B cell (primary cell): ENCODE results near the gene WARS2. TPM values are rescaled to one million over a fixed set of nuclear protein-coding genes. Genes with fewer than 3 reads are reported as not detected.

Experiments used
- ATAC-seq: fragments of 200-7000 bp; cut with Tn5 transposase; one replicate; pipeline ENCODE4 v1.10.0; 2021; ENCODE audit warnings: low read depth, mild to moderate bottlenecking, moderate number of reproducible peaks, moderate library complexity
- CTCF ChIA-PET: fragments of 350-600 bp; sonication (Branson Sonifier 250); formaldehyde crosslinking; loops from one replicate; lab custom pipeline; 2021; ENCODE audit warnings: antibody characterized with exemption, inconsistent platforms; lab: Charles Lee
- POLR2A ChIA-PET: fragments of 350-600 bp; sonication (Branson Sonifier 250); formaldehyde crosslinking; loops from one replicate; lab custom pipeline; 2021; ENCODE audit warnings: antibody characterized with exemption; lab: Charles Lee
- DNase-seq: peaks from one replicate; pipeline ENCODE4 v3.0.0; 2013
- H2AFZ ChIP-seq: 2 replicates; pipeline ENCODE4 v1.6.1; 2012; ENCODE audit warnings: mild to moderate bottlenecking, low read depth, low read length; ENCODE audit not compliant: insufficient read depth, poor library complexity, severe bottlenecking
- H3K27ac ChIP-seq, 2 donors: 1 replicate in 1 of 2; 2 replicates in 1 of 2; pipeline ENCODE4 v1.5.1; 2012 to 2013; ENCODE audit warnings: low read length in 2 of 2, mild to moderate bottlenecking in 2 of 2, moderate library complexity in 1 of 2
- H3K27me3 ChIP-seq, 4 experiments: fragments of 200-600 bp in 1 of 4; sonication (generic) in 1 of 4; replicated peaks in 1 of 4; 1 replicate in 2 of 4; 2 replicates in 2 of 4; pipeline versions ENCODE4 v1.6.1 to v1.7.0; 2013 to 2016; ENCODE audit warnings: low read length in 3 of 4, mild to moderate bottlenecking in 2 of 4, mixed read lengths in 1 of 4, moderate library complexity in 1 of 4; ENCODE audit not compliant: insufficient read depth in 4 of 4, control insufficient read depth in 3 of 4; ENCODE audit errors: control extremely low read depth in 1 of 4
- H3K36me3 ChIP-seq, 2 experiments: replicated peaks in 1 of 2; 1 replicate in 1 of 2; 2 replicates in 1 of 2; pipeline versions ENCODE4 v1.6.1 to v1.7.1; 2013; ENCODE audit warnings: low read length in 1 of 2; ENCODE audit not compliant: insufficient read depth in 2 of 2, control insufficient read depth in 1 of 2; ENCODE audit errors: control extremely low read depth in 1 of 2, extremely low read depth in 1 of 2
- H3K4me1 ChIP-seq, 2 donors: fragments of 200-600 bp in 1 of 2; sonication (generic) in 1 of 2; 1 replicate in 1 of 2; 2 replicates in 1 of 2; pipeline versions ENCODE4 v1.5.1 to v1.6.1; 2013 to 2017; ENCODE audit warnings: low read length in 2 of 2; ENCODE audit not compliant: control insufficient read depth in 2 of 2, insufficient read depth in 2 of 2
- H3K4me2 ChIP-seq: replicated peaks from 2 replicates; pipeline ENCODE3; 2012; ENCODE audit warnings: mild to moderate bottlenecking, low read depth, low read length; ENCODE audit not compliant: poor library complexity, severe bottlenecking
- H3K4me3 ChIP-seq, 5 experiments: fragments of 200-600 bp in 1 of 5; sonication (generic) in 1 of 5; 1 replicate in 3 of 5; 2 replicates in 2 of 5; pipeline versions ENCODE4 v1.5.1 to v1.7.0; 2011 to 2016; ENCODE audit warnings: low read length in 4 of 5, mild to moderate bottlenecking in 4 of 5, low read depth in 2 of 5, control low read depth in 1 of 5, moderate library complexity in 1 of 5; ENCODE audit not compliant: insufficient read depth in 1 of 5; ENCODE audit errors: control extremely low read depth in 1 of 5, extremely low read depth in 1 of 5
- H3K79me2 ChIP-seq: fragments of 200-600 bp; sonication (generic); one replicate; pipeline ENCODE4 v1.6.0; 2016; ENCODE audit warnings: low read length; ENCODE audit not compliant: control insufficient read depth, insufficient read depth
- H3K9ac ChIP-seq: fragments of 200-600 bp; sonication (generic); 2 replicates; pipeline ENCODE4 v1.6.1; 2017; ENCODE audit warnings: mild to moderate bottlenecking, low read length, moderate library complexity
- H3K9me3 ChIP-seq, 3 donors: one replicate each; pipeline versions ENCODE4 v1.6.1 to v1.7.1; 2013; ENCODE audit warnings: low read length in 2 of 3; ENCODE audit not compliant: control insufficient read depth in 2 of 3, insufficient read depth in 1 of 3; ENCODE audit errors: control extremely low read depth in 1 of 3
- H4K20me1 ChIP-seq: 2 replicates; pipeline ENCODE4 v1.6.0; 2012; ENCODE audit warnings: mild to moderate bottlenecking, low read length; ENCODE audit not compliant: insufficient read depth, control insufficient read depth, poor library complexity, severe bottlenecking
- H3K27ac Mint-ChIP-seq: one replicate; pipeline ENCODE4 v1.8.0; 2021; ENCODE audit warnings: mixed read lengths
- H3K27me3 Mint-ChIP-seq: one replicate; pipeline ENCODE4 v1.8.0; 2021; ENCODE audit warnings: mixed read lengths
- H3K4me1 Mint-ChIP-seq: one replicate; pipeline ENCODE4 v1.8.0; 2021; ENCODE audit warnings: mixed read lengths
- H3K4me3 Mint-ChIP-seq: one replicate; pipeline ENCODE4 v1.8.0; 2021; ENCODE audit warnings: mixed read lengths
- H3K9me3 Mint-ChIP-seq: one replicate; pipeline ENCODE4 v1.8.0; 2022; ENCODE audit warnings: mixed read lengths; ENCODE audit not compliant: insufficient read depth
- EZH2 ChIP-seq: IDR thresholded peaks from 2 replicates; pipeline ENCODE4 v1.6.1; 2012; ENCODE audit warnings: borderline replicate concordance, low read depth, mild to moderate bottlenecking, moderate library complexity, low read length; ENCODE audit not compliant: insufficient read depth, poor library complexity, severe bottlenecking
- WGBS: methylation state at CpG from one replicate; pipeline ENCODE4 v1.1.5; 2013; ENCODE audit warnings: missing lambda C conversion rate; ENCODE audit not compliant: insufficient coverage; 5-methylcytosine and 5-hydroxymethylcytosine counted together
- intact Hi-C: fragments of 100-400 bp; cut with micrococcal nuclease; formaldehyde crosslinking; loops from one replicate; pipeline ENCODE4 v1.10.0; 2022
- polyA plus RNA-seq: library from polyadenylated mRNA; depleted of rRNA; stranded (reverse); fragments of >200 nt; gene quantifications from 2 replicates; pipeline ENCODE4 v1.2.3, GENCODE V29; 2012
- total RNA-seq, 2 donors: library from RNA; stranded (reverse); fragments of 120-200 nt in 1 of 2; gene quantifications; 1 replicate in 1 of 2; 2 replicates in 1 of 2; pipeline versions ENCODE4 v1.2.3 to v1.2.4, GENCODE V29; 2013 to 2022
- TF ChIP-seq, protein P1 (sequence below): fragments of 200-600 bp; IDR thresholded peaks from one replicate; pipeline ENCODE4 v1.8.0; 2022; ENCODE audit warnings: antibody characterized with exemption, mild to moderate bottlenecking

WARS2 gene
- total and polyA plus RNA-seq, 2 donors (not counting 1 experiment from before 2014, with no cell fraction given), result 4.2 to 14.3 TPM

DNA sequence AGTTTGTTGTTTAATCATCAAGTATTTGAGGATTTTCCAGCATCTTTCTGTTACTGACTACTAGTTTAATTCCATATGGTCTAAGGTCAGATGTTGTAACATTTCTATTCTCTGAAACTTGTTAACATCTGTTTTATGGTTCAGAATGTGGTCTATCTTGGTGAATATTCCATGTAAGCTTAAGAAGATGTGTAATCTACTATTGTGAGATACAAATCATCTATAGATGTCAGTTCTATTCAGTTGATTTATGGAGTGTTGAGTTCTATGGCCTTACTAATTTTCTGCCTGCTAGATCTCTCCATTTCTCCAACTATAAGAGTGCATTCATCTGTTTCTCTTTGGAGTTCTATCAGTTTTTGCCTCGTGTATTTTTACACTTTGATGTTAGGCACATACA is 31.5 kb downstream of the WARS2 start:
- CTCF ChIA-PET, result no interaction called here
- Histone ChIP-seq H3K79me2 (no peaks in the 10 kb centered on the region), H2AFZ (no peak overlapping the region), H3K9me3 (peaks cover 0 to 2% (median 0%) of the 10 kb centered on the region in 3 donors), H4K20me1 (no peaks in the 10 kb centered on the region), H3K9ac (no peak overlapping the region), H3K4me1 (no peaks in the 10 kb centered on the region), H3K4me2 (no peak overlapping the region), H3K27me3 (no peaks in the 10 kb centered on the region), H3K27ac (no peak overlapping the region), H3K4me3 (no peak overlapping the region), H3K36me3 (peaks cover 0 to 1% of the 10 kb centered on the region in 2 experiments)
- Mint-ChIP-seq H3K27ac (no peak overlapping the region), H3K9me3 (peaks cover 3% of the 10 kb centered on the region), H3K27me3 (no peaks in the 10 kb centered on the region), H3K4me1 (no peaks in the 10 kb centered on the region), H3K4me3 (no peak overlapping the region)
- no CpG with 5 or more reads among the region's 1 CpG for WGBS
- DNase-seq (no peak), ATAC-seq (no peak)
- TF ChIP-seq, protein P1, sequence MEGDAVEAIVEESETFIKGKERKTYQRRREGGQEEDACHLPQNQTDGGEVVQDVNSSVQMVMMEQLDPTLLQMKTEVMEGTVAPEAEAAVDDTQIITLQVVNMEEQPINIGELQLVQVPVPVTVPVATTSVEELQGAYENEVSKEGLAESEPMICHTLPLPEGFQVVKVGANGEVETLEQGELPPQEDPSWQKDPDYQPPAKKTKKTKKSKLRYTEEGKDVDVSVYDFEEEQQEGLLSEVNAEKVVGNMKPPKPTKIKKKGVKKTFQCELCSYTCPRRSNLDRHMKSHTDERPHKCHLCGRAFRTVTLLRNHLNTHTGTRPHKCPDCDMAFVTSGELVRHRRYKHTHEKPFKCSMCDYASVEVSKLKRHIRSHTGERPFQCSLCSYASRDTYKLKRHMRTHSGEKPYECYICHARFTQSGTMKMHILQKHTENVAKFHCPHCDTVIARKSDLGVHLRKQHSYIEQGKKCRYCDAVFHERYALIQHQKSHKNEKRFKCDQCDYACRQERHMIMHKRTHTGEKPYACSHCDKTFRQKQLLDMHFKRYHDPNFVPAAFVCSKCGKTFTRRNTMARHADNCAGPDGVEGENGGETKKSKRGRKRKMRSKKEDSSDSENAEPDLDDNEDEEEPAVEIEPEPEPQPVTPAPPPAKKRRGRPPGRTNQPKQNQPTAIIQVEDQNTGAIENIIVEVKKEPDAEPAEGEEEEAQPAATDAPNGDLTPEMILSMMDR, result no peak
- no peak for TF ChIP-seq EZH2
- intact Hi-C loops, result no loop called here
- POLR2A ChIA-PET, result no interaction called here

DNA sequence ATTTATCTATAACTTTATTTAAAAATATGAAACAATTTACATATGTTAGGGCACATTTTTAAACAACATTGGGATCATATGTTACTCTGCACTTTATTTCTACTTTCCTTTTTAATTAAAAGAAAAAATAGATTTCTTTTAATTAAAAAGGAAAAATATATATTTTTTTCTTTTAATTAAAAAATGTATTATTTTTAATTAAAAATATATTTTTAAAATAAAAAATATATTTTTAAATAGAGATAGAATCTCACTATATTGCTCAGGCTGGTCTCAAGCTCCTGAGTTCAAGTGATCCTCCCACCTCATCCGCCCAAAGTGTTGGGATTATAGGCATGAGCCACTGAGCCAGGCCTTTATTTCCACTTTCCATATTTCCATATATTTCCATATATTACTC is 36.7 kb downstream of the WARS2 start:
- no peak overlapping the region for H3K4me2 ChIP-seq
- H3K36me3 ChIP-seq, result no peaks in the 10 kb centered on the region
- H2AFZ ChIP-seq, result no peak overlapping the region
- no peak for ATAC-seq
- H3K79me2 ChIP-seq, result no peaks in the 10 kb centered on the region
- ChIA-PET POLR2A (no interaction called here), CTCF (no interaction called here)
- H3K27me3 ChIP-seq, result no peaks in the 10 kb centered on the region
- Mint-ChIP-seq H3K27ac (no peak overlapping the region), H3K4me1 (peaks cover 5% of the 10 kb centered on the region), H3K4me3 (no peak overlapping the region), H3K9me3 (peaks cover 3% of the 10 kb centered on the region), H3K27me3 (no peaks in the 10 kb centered on the region)
- H3K4me1 ChIP-seq, result no peaks in the 10 kb centered on the region
- peaks cover 0 to 1% (median 0%) of the 10 kb centered on the region in 3 donors for H3K9me3 ChIP-seq
- peaks cover 3% of the 10 kb centered on the region for H4K20me1 ChIP-seq
- TF ChIP-seq, protein P1, result no peak
- no peak for TF ChIP-seq EZH2
- DNase-seq, result no peak
- no peak overlapping the region for H3K4me3 ChIP-seq
- H3K9ac ChIP-seq, result no peak overlapping the region
- no peak overlapping the region for H3K27ac ChIP-seq
- WGBS, result no CpG with 5 or more reads among the region's 1 CpG
- intact Hi-C loops, result no loop called here
